Stimulated activated CD8-positive, alpha-beta memory T cell treated with anti-CD3 and anti-CD28 coated beads, Interleukin-2, amount 100 ng/mL, for 1 hour (primary cell): ENCODE measurements around the gene CYFIP2.

Experiments
- DNase-seq, 2 donors: peaks; one replicate each; pipeline ENCODE4 v3.0.0-alpha.2; 2020; ENCODE audit warnings: low read depth in 2 of 2

Gene CYFIP2

DNA sequence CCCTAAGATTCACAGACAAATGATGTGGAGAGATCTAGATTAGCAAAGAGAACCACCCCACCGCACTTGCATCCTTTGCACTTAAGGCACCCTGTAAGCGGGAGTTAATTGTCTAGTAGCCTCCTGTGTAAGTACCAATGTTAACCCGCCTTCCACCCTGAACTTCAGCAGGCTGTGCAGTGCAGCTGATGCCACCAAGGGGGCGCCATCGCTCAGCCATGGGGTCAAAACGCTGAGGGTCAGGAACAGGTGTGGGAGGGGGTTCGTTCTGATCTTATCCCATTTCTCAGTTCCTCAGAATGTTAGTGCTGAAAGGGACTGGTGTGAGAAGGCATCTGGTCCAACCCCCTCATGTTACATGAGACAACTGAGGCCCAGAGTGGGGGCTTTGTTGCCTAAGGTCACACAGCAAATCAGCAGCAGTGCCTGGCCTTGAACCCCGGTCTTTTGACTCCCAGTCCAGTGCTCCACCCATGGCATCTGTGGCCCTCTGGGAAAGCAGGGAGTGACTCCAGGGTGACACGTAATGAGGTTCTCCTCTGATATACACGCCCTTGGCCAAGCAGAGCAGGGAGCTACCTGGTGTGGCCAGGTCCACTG is 57.3 kb downstream of the CYFIP2 start:
- DNase-seq = no peak

DNA sequence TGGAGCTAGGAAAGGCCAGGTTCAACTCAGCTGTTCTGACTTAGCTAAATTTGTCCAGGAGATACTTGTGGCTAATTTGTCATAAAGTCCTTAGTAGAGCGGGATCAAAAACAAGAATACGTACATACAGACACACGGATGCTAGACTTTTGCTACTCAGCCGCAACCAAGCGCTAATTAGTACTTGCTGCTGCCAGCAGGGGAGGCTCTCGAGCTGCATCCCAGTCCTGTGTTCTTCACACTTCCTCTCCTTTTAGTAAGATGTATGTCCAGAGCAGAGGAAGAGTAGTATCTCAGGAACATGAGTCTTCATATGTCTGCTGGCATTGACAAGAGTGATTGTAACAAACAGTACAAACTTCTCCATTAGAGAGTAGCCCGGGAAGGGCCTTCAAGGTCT is 58.3 kb downstream of the CYFIP2 start:
- DNase-seq = no peak

- DNase-seq = no peak
Measured at GRCh38 chr5:157326440-157327005, 60.6 kb downstream of the CYFIP2 start.

DNA sequence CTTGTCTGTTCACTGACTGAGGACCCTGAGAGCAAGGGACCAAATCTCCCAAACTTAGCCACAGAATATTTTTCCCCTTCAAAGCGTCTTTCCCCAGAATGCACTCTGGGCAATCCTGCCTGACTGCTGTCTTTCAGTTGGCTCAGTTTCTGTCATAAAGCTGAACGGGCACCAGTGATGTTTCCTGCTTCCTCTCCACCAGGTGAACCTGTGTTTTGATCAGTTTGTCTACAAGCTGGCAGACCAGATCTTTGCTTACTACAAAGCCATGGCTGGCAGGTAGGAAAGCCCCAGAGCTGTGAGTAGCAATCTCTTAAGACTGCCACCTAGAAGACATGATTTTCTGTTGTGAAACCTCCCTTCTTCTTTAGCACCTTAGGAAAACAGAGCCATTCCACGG is 61.8 kb downstream of the CYFIP2 start:
- DNase-seq = no peak

DNA sequence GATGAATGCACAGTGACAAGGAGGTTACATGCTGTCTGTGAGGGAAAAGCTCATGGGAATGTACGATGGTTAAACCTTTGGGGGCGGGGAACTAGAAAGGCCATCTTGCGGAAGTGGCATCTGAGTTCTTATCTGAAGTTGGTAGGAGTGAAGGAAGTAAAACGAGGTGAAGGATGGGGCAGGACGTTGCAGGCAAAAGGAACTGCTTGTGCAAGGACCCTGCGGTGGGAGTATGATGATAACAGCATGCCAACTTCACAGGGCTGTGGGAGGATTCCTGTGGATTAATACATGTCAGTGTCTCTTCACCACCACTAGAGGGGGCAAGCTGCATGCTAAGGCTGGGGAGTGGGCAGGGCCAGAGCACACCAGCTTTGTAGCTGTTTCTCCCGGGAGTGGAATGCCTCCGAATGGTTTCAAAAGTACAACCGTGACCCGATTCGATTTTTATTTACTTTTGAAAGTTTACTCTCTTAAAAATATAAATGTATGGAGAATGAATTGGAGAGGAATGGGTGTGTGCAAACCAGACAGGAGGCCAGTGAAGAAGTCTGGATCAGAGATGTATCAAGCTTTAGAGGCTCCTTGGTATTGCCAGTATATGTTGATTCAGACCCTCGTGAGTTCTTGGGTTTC is 62.5 kb downstream of the CYFIP2 start:
- DNase-seq = peak in 1 of 2 donors; percentile 28

DNA sequence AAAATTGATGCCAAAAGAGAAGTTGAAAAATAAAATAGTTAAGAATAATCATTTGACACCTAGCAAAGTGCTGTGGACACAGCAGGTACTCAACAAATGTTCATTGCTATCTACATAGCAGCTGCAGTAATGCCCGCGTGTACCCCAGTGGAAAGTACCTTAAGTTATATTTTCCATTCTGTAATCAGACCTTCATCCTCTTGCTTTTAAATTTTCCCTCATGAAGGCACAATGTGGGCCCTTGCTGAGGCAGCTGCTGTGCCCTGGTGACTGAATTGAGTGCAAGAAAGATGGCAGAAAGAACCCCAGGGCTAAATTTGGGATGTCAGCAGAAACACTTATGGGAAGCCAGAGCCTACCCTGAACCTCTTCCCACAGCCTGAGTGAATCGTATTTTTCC is 65.9 kb downstream of the CYFIP2 start:
- DNase-seq = no peak

- no peak for DNase-seq
Measured at GRCh38 chr5:157335534-157336422, 69.9 kb downstream of the CYFIP2 start.

GRCh38 chr5:157336423-157336744 is 70.5 kb downstream of the CYFIP2 start:
- DNase-seq = no peak

- no peak for DNase-seq
Measured at GRCh38 chr5:157339409-157339808, 73.5 kb downstream of the CYFIP2 start.

GRCh38 chr5:157342822-157343402 is 77.0 kb downstream of the CYFIP2 start:
- DNase-seq = no peak

DNA sequence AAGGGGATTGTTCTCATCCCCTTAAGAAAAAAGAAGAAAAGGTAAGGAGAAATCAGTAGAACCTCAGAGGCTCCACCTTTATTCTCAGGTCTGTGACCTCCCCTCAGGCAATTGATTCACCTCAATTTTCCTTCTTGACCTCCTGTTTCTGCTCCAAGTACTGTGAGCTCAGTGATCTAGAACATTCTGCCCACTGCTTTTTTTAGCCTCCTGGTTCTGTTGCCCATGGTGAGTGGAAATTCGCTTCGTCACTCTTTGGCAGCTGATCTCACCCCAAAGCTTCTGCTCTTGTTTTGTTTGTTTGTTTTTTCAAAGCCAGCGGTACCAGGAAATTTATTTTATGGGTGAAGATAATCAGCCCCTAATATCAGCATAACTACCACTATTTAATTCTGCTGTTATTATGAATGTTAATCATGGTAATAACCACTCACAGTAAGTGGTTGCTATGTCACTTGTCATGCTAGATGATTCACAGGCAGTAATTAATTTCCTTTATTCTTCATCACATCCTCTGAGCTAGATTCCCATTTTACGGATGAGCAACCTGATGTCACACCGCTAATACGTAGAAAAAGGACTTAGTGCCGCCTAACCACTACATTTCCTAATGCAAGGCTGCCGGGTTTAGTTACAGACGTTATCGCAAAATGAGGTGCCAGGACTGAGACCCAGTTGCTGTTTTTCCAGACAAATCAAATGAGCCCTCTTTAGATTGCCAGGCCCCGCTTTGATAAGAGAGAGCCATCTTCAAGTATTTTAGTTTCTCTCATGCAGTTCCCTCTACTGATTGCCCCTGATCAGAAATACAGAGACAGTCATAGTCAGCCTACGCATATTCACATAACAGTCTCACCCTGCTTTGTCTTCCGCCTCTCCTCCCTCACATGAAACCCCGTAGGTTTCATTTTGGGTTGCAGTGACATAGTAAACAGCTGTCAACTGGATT is 78.2 kb downstream of the CYFIP2 start:
- DNase-seq = no peak

DNA sequence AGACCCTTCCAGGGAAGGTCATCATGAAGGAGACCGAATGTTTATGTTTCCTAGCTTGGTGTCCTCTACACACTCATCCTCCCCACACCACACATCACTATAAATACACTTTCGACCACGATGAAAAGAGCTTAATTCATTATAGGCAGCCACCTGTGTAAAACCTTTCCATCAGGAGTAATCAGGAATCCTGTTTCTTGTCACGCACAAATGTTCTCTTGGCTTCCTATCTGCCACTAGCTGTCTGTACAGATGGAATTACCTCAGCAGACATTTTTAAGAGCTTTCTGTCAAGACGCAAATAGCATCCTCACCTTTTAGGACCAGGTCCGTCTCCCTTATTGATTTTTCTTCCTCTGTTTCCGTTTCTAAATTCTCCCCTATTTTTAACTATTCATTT is 79.1 kb downstream of the CYFIP2 start:
- no peak for DNase-seq

DNA sequence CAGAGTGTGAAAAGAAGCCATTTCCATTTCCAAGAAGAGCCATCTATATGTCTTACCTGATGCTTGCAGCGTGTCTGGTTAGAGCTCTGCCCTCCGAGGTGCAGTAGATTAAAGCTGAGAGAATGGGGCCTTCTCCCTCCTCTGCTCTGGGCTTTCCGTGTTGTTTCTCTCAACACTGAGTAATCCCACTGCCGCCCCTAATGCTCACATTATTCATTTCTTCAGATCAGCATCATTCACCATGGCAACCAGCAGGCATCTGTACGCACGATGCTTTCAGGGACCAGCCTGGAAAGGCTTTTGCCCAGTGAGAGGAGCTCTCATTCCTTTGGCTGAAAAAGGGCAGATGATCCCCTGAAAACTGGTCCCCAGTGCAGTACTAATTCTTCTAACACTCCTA is 79.6 kb downstream of the CYFIP2 start:
- no peak for DNase-seq

DNA sequence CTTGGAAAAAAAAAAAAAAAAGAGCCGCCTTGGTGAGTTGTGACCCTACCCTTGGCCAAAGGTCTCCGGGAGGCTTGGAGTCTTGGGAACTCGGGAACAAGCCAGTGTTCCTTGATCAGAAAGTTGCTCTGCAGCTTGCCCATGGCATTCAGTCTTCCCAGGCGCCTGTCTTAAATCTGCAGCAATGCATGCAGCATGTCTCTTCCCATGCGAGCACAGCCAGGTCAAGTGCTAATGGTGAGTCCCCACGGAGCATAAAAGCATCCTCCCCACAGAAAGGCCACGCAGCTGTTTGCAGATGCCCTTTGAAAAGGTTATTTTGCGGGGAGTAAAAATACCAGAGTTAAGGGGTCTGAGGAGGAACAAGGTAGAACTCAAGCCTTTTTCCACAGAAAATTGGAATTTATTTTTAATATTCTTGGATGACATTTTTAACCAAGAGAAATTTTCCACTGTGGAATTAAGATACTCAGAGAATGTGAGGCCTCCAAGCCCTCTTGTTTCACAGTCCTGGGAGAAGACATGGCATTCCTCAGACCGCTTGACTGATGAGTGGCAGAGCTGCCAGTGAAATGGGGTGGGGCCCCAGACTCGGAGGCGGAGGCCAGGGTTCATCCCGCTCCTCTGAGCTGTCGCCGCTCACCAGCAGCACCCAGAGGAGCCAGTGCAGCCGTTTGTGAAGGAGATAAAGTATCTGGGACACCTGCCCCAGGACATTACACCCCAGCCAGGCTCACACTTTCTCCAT is 81.6 kb downstream of the CYFIP2 start:
- no peak for DNase-seq

DNA sequence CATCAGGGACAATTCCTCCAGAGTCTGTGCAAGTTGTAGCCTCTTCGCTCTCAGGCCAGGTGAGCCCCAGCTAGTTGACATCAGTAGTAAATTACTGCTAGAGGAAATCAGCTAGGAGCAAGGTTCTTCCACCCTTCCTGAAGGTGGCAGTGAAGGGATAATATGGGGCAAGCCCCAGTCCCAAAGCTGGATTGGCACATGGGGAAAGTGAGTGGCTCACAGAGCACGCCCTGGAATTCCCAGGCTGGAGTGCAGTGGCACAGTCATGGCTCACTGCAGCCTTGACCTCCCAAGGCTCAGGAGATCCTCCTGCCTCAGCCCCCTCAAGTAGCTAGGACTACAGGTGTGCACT is 82.1 kb downstream of the CYFIP2 start:
- no peak for DNase-seq

DNA sequence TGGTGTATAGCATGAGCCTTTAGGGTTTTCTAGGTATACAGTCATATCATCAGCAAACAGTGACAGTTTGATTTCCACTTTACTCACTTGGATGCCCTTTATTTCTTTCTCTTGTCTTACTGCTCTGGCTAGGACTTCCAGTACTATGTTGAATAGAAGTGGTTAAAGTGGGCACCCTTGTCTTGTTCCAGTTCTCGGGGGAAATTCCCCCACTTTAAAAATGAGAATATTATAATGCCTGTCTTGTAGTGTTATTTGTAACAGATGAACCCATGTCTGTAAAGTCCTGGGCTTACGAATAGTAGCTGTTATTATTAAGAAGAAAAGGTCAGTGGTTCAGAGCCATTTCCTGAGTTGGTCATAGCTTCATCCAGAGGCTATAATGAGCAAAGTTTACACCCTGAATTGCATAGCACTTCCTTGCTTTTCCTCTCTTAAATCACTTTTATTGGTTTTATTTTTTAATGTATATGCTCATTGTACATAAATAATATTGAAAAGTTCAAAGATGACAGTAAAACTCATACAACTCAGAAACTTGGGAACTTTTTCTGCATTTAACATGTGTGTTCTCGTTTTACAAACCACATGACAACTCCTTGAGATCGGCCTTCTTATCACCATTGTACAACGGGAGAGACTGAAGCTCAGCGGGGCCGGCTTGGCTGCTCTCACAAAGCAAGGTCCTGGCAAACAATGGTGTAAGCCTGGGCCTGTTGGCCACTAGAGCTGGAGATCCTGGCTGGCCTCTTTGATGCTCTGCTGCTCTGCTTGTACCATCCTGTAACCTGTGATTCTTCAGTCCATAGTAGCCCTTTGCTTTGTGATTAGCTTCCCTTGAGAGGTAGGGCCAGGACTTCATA is 85.2 kb downstream of the CYFIP2 start:
- DNase-seq = no peak

- DNase-seq = no peak
Measured at GRCh38 chr5:157351802-157352092, 85.8 kb downstream of the CYFIP2 start.

DNA sequence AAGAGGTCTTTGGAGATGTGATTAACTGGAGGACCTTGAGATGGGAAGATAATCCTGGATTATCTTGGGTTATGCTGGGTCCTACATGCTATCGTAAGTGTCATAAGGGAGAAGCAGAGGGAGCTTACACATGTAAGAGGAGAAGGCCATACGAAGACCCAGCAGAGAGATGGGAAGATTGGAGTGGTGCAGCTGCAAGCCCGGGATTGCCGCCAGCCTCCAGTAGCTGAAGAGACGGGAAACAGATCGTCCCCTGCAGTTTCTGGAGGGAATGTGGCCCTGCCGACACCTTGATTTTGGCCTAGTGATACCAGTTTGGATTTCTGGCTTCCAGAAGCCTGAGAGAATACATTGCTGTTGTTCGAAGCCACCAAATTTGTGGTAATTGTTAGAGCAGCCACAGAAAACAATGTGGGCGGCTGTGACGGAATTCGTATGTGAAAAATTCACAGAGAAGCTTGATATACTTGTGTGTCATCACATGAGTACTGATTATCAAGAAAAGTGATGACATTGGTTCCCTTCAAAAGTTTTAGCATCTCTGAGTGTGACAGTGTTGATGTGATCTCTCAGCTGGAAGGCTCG is 86.9 kb downstream of the CYFIP2 start:
- no peak for DNase-seq

GRCh38 chr5:157354800-157355199 is 88.9 kb downstream of the CYFIP2 start:
- DNase-seq = no peak

- no peak for DNase-seq
Measured at GRCh38 chr5:157356576-157356975, 90.7 kb downstream of the CYFIP2 start.
